ENCODE results near the gene NFKBIB. TPM values are rescaled to one million over a fixed set of nuclear protein-coding genes. Genes with fewer than 3 reads are reported as not detected.

Gene NFKBIB
- total RNA-seq, 1 donor from 2014 or later = 23.1 TPM

DNA sequence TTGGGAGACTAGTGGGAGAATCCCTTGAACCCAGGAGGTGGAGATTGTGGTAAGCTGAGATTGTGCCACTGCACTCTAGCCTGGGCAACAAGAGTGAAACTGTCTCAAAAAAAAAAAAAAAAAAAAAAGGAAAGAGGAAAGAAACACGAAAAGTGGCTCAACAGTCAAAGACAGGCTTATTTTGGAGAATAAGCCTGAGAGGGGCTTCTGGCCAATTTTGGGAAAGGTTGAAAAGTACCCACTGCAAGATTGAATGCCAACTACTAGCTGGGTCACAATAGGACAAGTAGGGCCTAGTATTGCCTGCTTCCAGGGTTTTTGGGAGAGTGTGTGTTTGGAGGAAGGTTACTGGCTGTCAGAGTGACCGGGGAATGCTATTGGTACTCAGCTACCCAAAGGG, 58.5 kb downstream of the NFKBIB start:
- no peak for DNase-seq (ENCODE audit: low spot score)

Other genes starting within 250 kb of the NFKBIB start
- 206 TPM for gene CAPN12, start 155.5 kb upstream of the NFKBIB start, total RNA-seq
- not detected for gene LGALS7, start 126.5 kb upstream of the NFKBIB start, total RNA-seq
- 3.1 TPM for gene LGALS7B, start 110.8 kb upstream of the NFKBIB start, total RNA-seq
- gene LGALS4, start 87.0 kb upstream of the NFKBIB start, total RNA-seq = 1,935 TPM
- 205 TPM for gene ECH1, start 68.2 kb upstream of the NFKBIB start, total RNA-seq
- gene HNRNPL, start 50.0 kb upstream of the NFKBIB start, total RNA-seq = 284 TPM
- gene RINL, start 21.7 kb upstream of the NFKBIB start, total RNA-seq = 11.9 TPM
- 63.0 TPM for gene SIRT2, start 351 bp upstream of the NFKBIB start, total RNA-seq
- 0.55 TPM for gene CCER2, start 12.2 kb downstream of the NFKBIB start, total RNA-seq
- gene SARS2, start 30.8 kb downstream of the NFKBIB start, total RNA-seq = 24.9 TPM
- gene MRPS12, start 31.0 kb downstream of the NFKBIB start, total RNA-seq = 30.0 TPM
- gene FBXO17, start 75.8 kb downstream of the NFKBIB start, total RNA-seq = 19.1 TPM
- 28.1 TPM for gene FBXO27, start 132.6 kb downstream of the NFKBIB start, total RNA-seq
- gene ACP7, start 184.4 kb downstream of the NFKBIB start, total RNA-seq = 7.3 TPM
- gene PAK4, start 225.8 kb downstream of the NFKBIB start, total RNA-seq = 89.3 TPM

Measured in mucosa of gallbladder (tissue), 1 donor.